K562 (cell line): ENCODE data around the gene KAZN. TPM values are rescaled to one million over a fixed set of nuclear protein-coding genes. Genes with fewer than 3 reads are reported as not detected.

Experiments used
- CHAMP1 ChIP-seq: fragments of 450-650 bp; IDR thresholded peaks from 2 replicates; pipeline ENCODE4 v1.6.1; 2016; ENCODE audit warnings: mild to moderate bottlenecking
- HDAC2 ChIP-seq: fragments of 450-650 bp; IDR thresholded peaks from 2 replicates; pipeline ENCODE4 v1.6.1; 2016; ENCODE audit warnings: mild to moderate bottlenecking
- HSF4 ChIP-seq: fragments of 250-450 bp; sonication (Bioruptor Pico); IDR thresholded peaks from 2 replicates; pipeline ENCODE4 v2.1.2; 2022; ENCODE audit warnings: mild to moderate bottlenecking, moderate library complexity, borderline replicate concordance
- KDM1A ChIP-seq, 2 experiments: fragments of 450-650 bp; IDR thresholded peaks; 2 replicates each; pipeline ENCODE4 v1.6.1; 2016; ENCODE audit warnings: mild to moderate bottlenecking in 2 of 2
- NBN ChIP-seq: fragments of 450-650 bp; IDR thresholded peaks from 2 replicates; pipeline ENCODE4 v1.6.1; 2016; ENCODE audit warnings: low read depth, mild to moderate bottlenecking
- RBM25 ChIP-seq: fragments of 200-400 bp; formaldehyde crosslinking; IDR thresholded peaks from 2 replicates; pipeline ENCODE4 v1.6.1; 2018; ENCODE audit warnings: low read length, low read depth, moderate library complexity; ENCODE audit not compliant: severe bottlenecking
- RCOR1 ChIP-seq, 2 experiments: IDR thresholded peaks; 2 replicates each; pipeline ENCODE4 v1.6.1; 2012; ENCODE audit warnings: low read depth in 2 of 2, low read length in 2 of 2, borderline replicate concordance in 1 of 2, improper control_type of control experiment in 1 of 2
- ZNF584 ChIP-seq: fragments of 200-800 bp; sonication (Bioruptor generic); IDR thresholded peaks from 2 replicates; pipeline ENCODE4 v1.6.1; 2016; ENCODE audit warnings: low read depth, mild to moderate bottlenecking, missing genetic modification characterization, missing compliant biosample characterization
- ZNF609 ChIP-seq: sonication (generic); formaldehyde crosslinking; IDR thresholded peaks from 2 replicates; pipeline ENCODE4 v1.8.1; 2023; ENCODE audit warnings: missing genetic modification reagents, mild to moderate bottlenecking, borderline replicate concordance
- polyA plus RNA-seq, 8 experiments: library from polyadenylated mRNA; depleted of rRNA in 4 of 8; stranded (reverse) in 5 of 8; unstranded in 3 of 8; fragments of >200 nt; fragmentation: Nextera tagmentation in 2 of 8; fragmentation: Illumina TruSeq in 1 of 8; extraction: Ambion mirVana in 2 of 8; extraction: Trizol in 1 of 8; gene quantifications; 2 replicates each; pipeline versions ENCODE4 v1.2.1 to v1.2.3, GENCODE V29; 2011 to 2014; ENCODE audit warnings: inconsistent platforms in 1 of 8, missing spikeins in 1 of 8
- total RNA-seq, 7 experiments: library from RNA; depleted of rRNA in 6 of 7; stranded (reverse); fragments of >200 nt in 6 of 7; fragmentation: Illumina TruSeq in 2 of 7; extraction: Trizol in 2 of 7; gene quantifications; 2 replicates each; pipeline versions ENCODE4 v1.2.1 to v1.2.3, GENCODE V29; 2011 to 2021; ENCODE audit warnings: low replicate concordance in 1 of 7

Gene KAZN
- total and polyA plus RNA-seq, 9 of the 15 experiments (the other 6 are each of a cell fraction or from before 2014, with no cell fraction given): 2.1 to 21.6 (median 5.4) TPM

- no peak for TF ChIP-seq ZNF609 (CRISPR knock-in tag)
- 0 out of 2 replicates have a peak, but pooled peaks have one; percentile 10 for TF ChIP-seq NBN
- TF ChIP-seq RCOR1 (IDR thresholded peaks at IDR 0.05; ENCODE audit: borderline replicate concordance in 1 of 2, low read depth in 2 of 2, low read length in 2 of 2): peak in 1 of 2 experiments; percentile 56; a peak in 1 of 4 replicates
- peak in 1 of 2 experiments; percentile 74; a peak in 3 of 4 replicates for TF ChIP-seq KDM1A (IDR thresholded peaks at IDR 0.05)
- no peak for TF ChIP-seq ZNF584 (CRISPR knock-in tag)
- no peak for TF ChIP-seq CHAMP1
- TF ChIP-seq RBM25: peak; percentile 97
- TF ChIP-seq HSF4 (CRISPR knock-in tag): no peak
- TF ChIP-seq HDAC2: 0 out of 2 replicates have a peak, but pooled peaks have one; percentile 61
Observed at GRCh38 chr1:14781811-14782210, 183.3 kb downstream of the KAZN start (continued).
